ENCODE results near the gene CHID1. TPM values are rescaled to one million over a fixed set of nuclear protein-coding genes. Genes with fewer than 3 reads are reported as not detected.
A peak's percentile ranks its signal among the peaks of the same experiment; 100 is the strongest.

CHID1 gene
- total and polyA plus RNA-seq, 2 experiments from 2014 or later: 72.3 to 202 TPM

- no peak overlapping the region for H3K27ac ChIP-seq
- H2AFZ ChIP-seq: no peak overlapping the region
- no peaks in the 10 kb centered on the region for H3K9me2 ChIP-seq (ENCODE audit: insufficient read depth)
- no peaks in the 10 kb centered on the region for H4K20me1 ChIP-seq (ENCODE audit: insufficient read depth)
- no peak overlapping the region for H3K4me3 ChIP-seq
- H3K79me2 ChIP-seq (ENCODE audit: insufficient read depth): peaks cover 29% of the 10 kb centered on the region
- in situ Hi-C loops (cut with MboI): no loop called here
- H3K9ac ChIP-seq: no peak overlapping the region
- peak; percentile 77 for DNase-seq
- no peaks in the 10 kb centered on the region for H3K36me3 ChIP-seq (ENCODE audit: low read depth)
- WGBS, 2 experiments (ENCODE audit: low coverage in 1 of 2, low lambda C conversion rate in 2 of 2, missing lambda C conversion rate in 2 of 2): 54 to 58% methylated on average over 30 to 31 of the region's 31 CpGs
- no peak overlapping the region for H3K4me2 ChIP-seq (ENCODE audit: unreplicated experiment)
- H3K27me3 ChIP-seq (replicated peaks; ENCODE audit: insufficient read depth): peaks cover 7% of the 10 kb centered on the region; the same call in 1 of the 2 replicates
- no peaks in the 10 kb centered on the region for H3K9me3 ChIP-seq (ENCODE audit: low read depth)
- TF ChIP-seq EZH2 (IDR thresholded peaks at IDR 0.05; ENCODE audit: insufficient read depth, poor library complexity, severe bottlenecking) (no peak), EZH2phosphoT487 (IDR thresholded peaks at IDR 0.05; ENCODE audit: insufficient read depth, low read depth) (no peak)
- no peaks in the 10 kb centered on the region for H3F3A ChIP-seq (ENCODE audit: insufficient read depth)
- H3K4me1 ChIP-seq (ENCODE audit: insufficient read depth): peaks cover 14% of the 10 kb centered on the region; the same call in 1 of the 2 replicates
Observed at GRCh38 chr11:831118-831864, 79.3 kb downstream of the CHID1 start.

- Histone ChIP-seq H3F3A (ENCODE audit: insufficient read depth) (no peaks in the 10 kb centered on the region), H3K79me2 (ENCODE audit: insufficient read depth) (peaks cover 21% of the 10 kb centered on the region), H2AFZ (peak overlapping the region; percentile 24; the same call in 1 of the 2 replicates), H3K4me1 (ENCODE audit: insufficient read depth) (peaks cover 14% of the 10 kb centered on the region; the same call in 1 of the 2 replicates), H3K4me2 (ENCODE audit: unreplicated experiment) (peak overlapping the region; percentile 67), H3K9me3 (ENCODE audit: low read depth) (no peaks in the 10 kb centered on the region), H3K9ac (no peak overlapping the region), H3K4me3 (peak overlapping the region; percentile 54), H4K20me1 (ENCODE audit: insufficient read depth) (no peaks in the 10 kb centered on the region), H3K9me2 (ENCODE audit: insufficient read depth) (no peaks in the 10 kb centered on the region), H3K27ac (no peak overlapping the region), H3K36me3 (ENCODE audit: low read depth) (no peaks in the 10 kb centered on the region), H3K27me3 (replicated peaks; ENCODE audit: insufficient read depth) (peaks cover 7% of the 10 kb centered on the region; the same call in 1 of the 2 replicates)
- peak; percentile 85 for DNase-seq
- in situ Hi-C loops (cut with MboI): no loop called here
- TF ChIP-seq EZH2 (IDR thresholded peaks at IDR 0.05; ENCODE audit: insufficient read depth, poor library complexity, severe bottlenecking): no peak
- no peak for TF ChIP-seq EZH2phosphoT487 (IDR thresholded peaks at IDR 0.05; ENCODE audit: insufficient read depth, low read depth)
- WGBS, 2 experiments (ENCODE audit: low coverage in 1 of 2, low lambda C conversion rate in 2 of 2, missing lambda C conversion rate in 2 of 2): 5 to 6% methylated on average over 52 to 71 of the region's 78 CpGs
Observed at GRCh38 chr11:830295-831117, 80.1 kb downstream of the CHID1 start.

- in situ Hi-C loops (cut with MboI): no loop called here
- no peaks in the 10 kb centered on the region for H4K20me1 ChIP-seq (ENCODE audit: insufficient read depth)
- 0 out of 2 replicates have a peak, but pooled peaks have one; percentile 36 for TF ChIP-seq EZH2phosphoT487 (IDR thresholded peaks at IDR 0.05; ENCODE audit: insufficient read depth, low read depth)
- peak; percentile 9 for TF ChIP-seq EZH2 (IDR thresholded peaks at IDR 0.05; ENCODE audit: insufficient read depth, poor library complexity, severe bottlenecking)
- peaks cover 7% of the 10 kb centered on the region; the same call in 1 of the 2 replicates for H3K27me3 ChIP-seq (replicated peaks; ENCODE audit: insufficient read depth)
- H3K9me3 ChIP-seq (ENCODE audit: low read depth): no peaks in the 10 kb centered on the region
- H3K36me3 ChIP-seq (ENCODE audit: low read depth): peaks cover 3% of the 10 kb centered on the region; the same call in 1 of the 2 replicates
- peak overlapping the region; percentile 56 for H3K4me2 ChIP-seq (ENCODE audit: unreplicated experiment)
- 3% methylated on average over 16 to 39 of the region's 39 CpGs for WGBS, 2 experiments (ENCODE audit: low coverage in 1 of 2, low lambda C conversion rate in 2 of 2, missing lambda C conversion rate in 2 of 2)
- H3K4me3 ChIP-seq: peak overlapping the region; percentile 54
- no peak overlapping the region for H2AFZ ChIP-seq
- no peaks in the 10 kb centered on the region for H3K9me2 ChIP-seq (ENCODE audit: insufficient read depth)
- H3K79me2 ChIP-seq (ENCODE audit: insufficient read depth): peaks cover 15% of the 10 kb centered on the region
- no peak overlapping the region for H3K9ac ChIP-seq
- H3F3A ChIP-seq (ENCODE audit: insufficient read depth): no peaks in the 10 kb centered on the region
- H3K27ac ChIP-seq: no peak overlapping the region
- peak; percentile 53 for DNase-seq
- H3K4me1 ChIP-seq (ENCODE audit: insufficient read depth): peaks cover 9% of the 10 kb centered on the region; the same call in 1 of the 2 replicates
Observed at GRCh38 chr11:829847-830294, 80.7 kb downstream of the CHID1 start.

- Histone ChIP-seq H2AFZ (no peak overlapping the region), H3K79me2 (ENCODE audit: insufficient read depth) (peaks cover 11% of the 10 kb centered on the region), H3K4me1 (ENCODE audit: insufficient read depth) (peaks cover 9% of the 10 kb centered on the region; the same call in 1 of the 2 replicates), H3F3A (ENCODE audit: insufficient read depth) (no peaks in the 10 kb centered on the region), H4K20me1 (ENCODE audit: insufficient read depth) (no peaks in the 10 kb centered on the region), H3K9ac (no peak overlapping the region), H3K27ac (no peak overlapping the region), H3K27me3 (replicated peaks; ENCODE audit: insufficient read depth) (peaks cover 7% of the 10 kb centered on the region; the same call in 1 of the 2 replicates), H3K9me3 (ENCODE audit: low read depth) (no peaks in the 10 kb centered on the region), H3K36me3 (ENCODE audit: low read depth) (peaks cover 3% of the 10 kb centered on the region; the same call in 1 of the 2 replicates), H3K4me3 (no peak overlapping the region), H3K9me2 (ENCODE audit: insufficient read depth) (no peaks in the 10 kb centered on the region), H3K4me2 (ENCODE audit: unreplicated experiment) (no peak overlapping the region)
- no peak for TF ChIP-seq EZH2phosphoT487 (IDR thresholded peaks at IDR 0.05; ENCODE audit: insufficient read depth, low read depth)
- TF ChIP-seq EZH2 (IDR thresholded peaks at IDR 0.05; ENCODE audit: insufficient read depth, poor library complexity, severe bottlenecking): peak; percentile 21
- in situ Hi-C loops (cut with MboI): no loop called here
- no peak for DNase-seq
- WGBS, 2 experiments (ENCODE audit: low coverage in 1 of 2, low lambda C conversion rate in 2 of 2, missing lambda C conversion rate in 2 of 2): 28 to 35% methylated on average over 39 to 40 of the region's 40 CpGs
Observed at GRCh38 chr11:829176-829846, 81.3 kb downstream of the CHID1 start.
